Activated CD8-positive, alpha-beta memory T cell treated with anti-CD3 and anti-CD28 coated beads for 36 hours (primary cell): ENCODE measurements around the gene C3AR1. TPM values are rescaled to one million over a fixed set of nuclear protein-coding genes. Genes with fewer than 3 reads are reported as not detected.
"Not testable (repeated sequence)": the region's sequence is repeated elsewhere in the genome, so short reads cannot be mapped to it uniquely, and the experiment has no call there.

Experiments used
- CTCF ChIA-PET: fragments of 350-600 bp; sonication (Branson Sonifier 250); formaldehyde crosslinking; loops from one replicate; lab custom pipeline; 2021; ENCODE audit warnings: antibody characterized with exemption; lab: Charles Lee
- POLR2A ChIA-PET: fragments of 350-600 bp; sonication (Branson Sonifier 250); formaldehyde crosslinking; loops from one replicate; lab custom pipeline; 2021; ENCODE audit warnings: antibody characterized with exemption; lab: Charles Lee
- total RNA-seq, 2 experiments: library from RNA; stranded (reverse); gene quantifications; one replicate each; pipeline ENCODE4 v1.2.3, GENCODE V29; 2021

Gene C3AR1
- total RNA-seq = 1 to 10 TPM in 1 of 2 experiments, under 1 TPM in 1; 0.80 to 1.1 TPM

- ChIA-PET POLR2A (no interaction called here), CTCF (interaction anchor here (1.1 to 1.5 kb wide), 2 partner anchors 12 kb away, joined by 4 to 6 read pairs; no protein-coding TSS in a partner anchor)
Observed at GRCh38 chr12:8065991-8066594, at the start of gene C3AR1. C3AR1 (minus strand) TSS chr12:8066359; CDS start chr12:8060185, 6,174 bp downstream.

DNA sequence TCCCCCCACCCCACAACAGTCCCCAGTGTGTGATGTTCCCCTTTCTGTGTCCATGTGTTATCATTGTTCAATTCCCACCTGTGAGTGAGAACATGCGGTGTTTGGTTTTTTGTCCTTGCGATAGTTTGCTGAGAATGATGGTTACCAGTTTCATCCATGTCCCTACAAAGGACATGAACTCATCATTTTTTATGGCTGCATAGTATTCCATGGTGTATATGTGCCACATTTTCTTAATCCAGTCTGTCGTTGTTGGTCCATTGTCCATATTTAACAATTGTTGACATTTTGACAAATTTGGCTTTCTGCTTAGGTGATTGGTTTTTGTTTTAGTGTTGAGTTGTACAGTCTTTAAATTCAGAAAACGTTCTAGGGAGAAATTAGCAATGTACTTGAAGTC, 47.0 kb upstream of the C3AR1 start:
- CTCF ChIA-PET, POLR2A ChIA-PET: not testable (repeated sequence)

- ChIA-PET POLR2A (interaction anchor here (0.5 kb wide), 1 partner anchor 133 kb away, joined by 5 read pairs; no protein-coding TSS in a partner anchor), CTCF (interaction anchor here (0.8 to 1.0 kb wide), 2 partner anchors 25 to 122 kb away, joined by 3 to 4 read pairs; no protein-coding TSS in a partner anchor)
Observed at GRCh38 chr12:8108808-8109398, 42.7 kb upstream of the C3AR1 start.

GRCh38 chr12:8099235-8099634, 33.1 kb upstream of the C3AR1 start:
- CTCF ChIA-PET = no interaction called here
- POLR2A ChIA-PET = no interaction called here

- ChIA-PET CTCF (no interaction called here), POLR2A (no interaction called here)
Observed at GRCh38 chr12:8096281-8096915, 30.2 kb upstream of the C3AR1 start.

- POLR2A ChIA-PET = no interaction called here
- CTCF ChIA-PET = no interaction called here
Observed at GRCh38 chr12:8093291-8093690, 27.1 kb upstream of the C3AR1 start.

DNA sequence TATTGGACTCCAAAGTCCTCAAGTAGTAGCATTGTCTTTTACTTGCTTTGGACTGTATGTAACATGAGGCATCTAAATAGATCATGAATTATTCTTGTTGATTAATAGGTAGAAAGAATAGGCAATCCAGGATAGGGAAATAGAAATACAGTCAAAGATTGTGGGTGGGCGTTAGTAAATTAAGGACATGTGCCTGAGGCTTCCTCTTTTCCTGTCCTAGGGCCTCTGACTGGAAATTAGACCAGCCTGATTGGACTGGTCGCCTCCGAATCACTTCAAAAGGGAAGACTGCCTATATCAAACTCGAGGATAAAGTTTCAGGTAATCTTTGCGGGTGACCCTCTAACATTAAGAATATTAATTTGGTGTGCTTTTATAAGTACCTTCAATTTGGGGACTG, 23.6 kb upstream of the C3AR1 start:
- ChIA-PET POLR2A (no interaction called here), CTCF (no interaction called here)

DNA sequence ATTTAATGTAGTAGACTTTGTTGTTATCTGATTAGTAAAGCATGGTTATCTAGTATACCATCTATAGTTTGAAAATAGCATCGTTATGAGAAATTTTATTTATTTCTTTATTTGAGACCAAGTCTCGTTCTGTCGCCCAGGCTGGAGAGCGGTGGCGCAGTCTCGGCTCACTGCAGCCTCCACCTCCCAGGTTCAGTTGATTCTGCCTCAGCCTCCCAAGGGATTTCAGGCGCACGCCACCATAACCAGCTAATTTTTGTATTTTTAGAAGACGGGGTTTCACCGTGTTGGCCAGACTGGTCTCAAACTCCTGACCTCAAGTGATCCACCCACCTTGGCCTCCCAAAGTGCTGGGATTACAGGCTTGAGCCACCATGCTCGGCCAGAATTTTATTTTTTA, 23.1 kb upstream of the C3AR1 start:
- CTCF ChIA-PET = interaction anchor here (1.3 kb wide), 1 partner anchor 43 kb away, joined by 4 read pairs; no protein-coding TSS in a partner anchor
- POLR2A ChIA-PET = not testable (repeated sequence)

GRCh38 chr12:8088574-8088973, 22.4 kb upstream of the C3AR1 start:
- POLR2A ChIA-PET = interaction anchor here (0.5 kb wide), 1 partner anchor 154 kb away, joined by 3 read pairs; no protein-coding TSS in a partner anchor
- CTCF ChIA-PET = interaction anchor here (1.3 kb wide), 1 partner anchor 43 kb away, joined by 4 read pairs; no protein-coding TSS in a partner anchor

DNA sequence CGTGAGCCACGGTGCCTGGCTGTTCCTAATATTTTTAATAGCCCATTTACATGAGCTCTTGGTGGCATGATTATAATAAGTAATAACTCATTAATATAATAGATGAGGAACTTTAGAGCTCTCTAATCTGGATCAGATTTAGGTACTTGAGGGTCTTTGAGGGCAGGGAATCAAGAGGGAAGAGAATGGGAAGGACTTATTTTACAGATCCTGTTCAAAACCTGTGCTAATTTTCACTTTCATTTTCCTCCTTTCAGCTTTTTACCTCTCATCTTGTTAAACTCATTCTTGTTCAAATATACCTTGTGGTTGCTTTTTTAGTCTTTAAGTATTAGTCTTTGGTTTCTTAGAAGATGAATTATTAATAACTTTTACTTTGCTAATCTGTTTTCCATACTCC, 21.5 kb upstream of the C3AR1 start:
- POLR2A ChIA-PET = no interaction called here

GRCh38 chr12:8084351-8084750, 18.2 kb upstream of the C3AR1 start:
- POLR2A ChIA-PET = interaction anchor here (0.9 kb wide), 1 partner anchor 166 kb away, joined by 6 read pairs; no protein-coding TSS in a partner anchor
- CTCF ChIA-PET = interaction anchor here (1.4 kb wide), 1 partner anchor 25 kb away, joined by 3 read pairs; no protein-coding TSS in a partner anchor

More for the DNA sequence above, 21.5 kb upstream of the C3AR1 start:
- CTCF ChIA-PET = no interaction called here

- CTCF ChIA-PET = interaction anchor here (0.7 to 1.1 kb wide), 3 partner anchors 37 to 149 kb away, joined by 3 to 5 read pairs (median 3); no protein-coding TSS in a partner anchor
- POLR2A ChIA-PET = interaction anchor here (0.8 to 1.2 kb wide), 3 partner anchors 98 to 148 kb away, joined by 3 to 4 read pairs (median 3); no protein-coding TSS in a partner anchor
Observed at GRCh38 chr12:8082808-8083100, 16.6 kb upstream of the C3AR1 start.

- POLR2A ChIA-PET = interaction anchor here (0.8 to 1.0 kb wide), 2 partner anchors 110 to 121 kb away, joined by 3 to 4 read pairs; no protein-coding TSS in a partner anchor
Observed at GRCh38 chr12:8081251-8081920, 15.2 kb upstream of the C3AR1 start.

DNA sequence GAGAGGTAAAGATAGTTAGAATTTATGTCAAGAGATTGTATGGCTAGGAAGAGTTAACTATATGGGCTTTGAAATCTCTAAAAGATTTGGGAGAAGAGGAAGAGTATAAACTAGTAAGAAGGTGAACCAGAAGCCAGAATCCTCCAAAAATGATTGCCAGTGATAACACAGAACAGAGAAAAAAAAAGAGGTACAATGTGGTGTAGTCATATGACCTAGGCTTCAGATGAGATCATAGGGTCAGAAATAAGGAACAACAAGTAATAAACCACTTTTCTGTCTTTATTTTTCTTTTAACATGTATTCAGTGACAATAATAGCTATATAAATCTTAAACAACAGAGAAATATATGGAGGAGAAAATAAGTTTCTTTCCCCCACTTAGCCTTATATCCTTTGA, 14.0 kb upstream of the C3AR1 start:
- CTCF ChIA-PET = interaction anchor here (4.8 kb wide), 1 partner anchor 34 kb away, joined by 40 read pairs; no protein-coding TSS in a partner anchor
- POLR2A ChIA-PET = no interaction called here

More at GRCh38 chr12:8081251-8081920, 15.2 kb upstream of the C3AR1 start:
- CTCF ChIA-PET = interaction anchor here (1.0 to 4.8 kb wide), 2 partner anchors 35 to 121 kb away, joined by 3 to 40 read pairs; no protein-coding TSS in a partner anchor

DNA sequence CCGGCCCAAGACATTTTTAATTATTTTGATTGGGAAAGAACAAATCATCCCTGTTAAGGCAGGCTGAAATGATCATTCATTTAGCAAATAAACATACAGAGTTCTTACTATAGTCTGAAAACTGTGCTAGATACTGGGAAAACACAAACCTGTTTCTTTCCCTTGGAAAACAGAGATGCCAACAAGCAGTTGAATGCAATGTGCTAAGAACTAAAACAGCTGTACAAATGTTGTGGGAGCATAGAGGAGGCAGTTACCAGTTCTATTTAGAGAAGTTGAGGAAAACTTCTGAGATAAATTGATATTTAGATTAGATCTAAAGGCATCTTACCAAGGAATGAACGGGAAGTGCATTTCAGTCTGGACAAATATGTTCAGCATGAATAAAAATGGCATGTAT, 12.8 kb upstream of the C3AR1 start:
- CTCF ChIA-PET = interaction anchor here (0.8 to 4.8 kb wide), 11 partner anchors 13 to 80 kb away, joined by 3 to 40 read pairs (median 5); partner anchors contain the start of genes C3AR1 and FOXJ2

DNA sequence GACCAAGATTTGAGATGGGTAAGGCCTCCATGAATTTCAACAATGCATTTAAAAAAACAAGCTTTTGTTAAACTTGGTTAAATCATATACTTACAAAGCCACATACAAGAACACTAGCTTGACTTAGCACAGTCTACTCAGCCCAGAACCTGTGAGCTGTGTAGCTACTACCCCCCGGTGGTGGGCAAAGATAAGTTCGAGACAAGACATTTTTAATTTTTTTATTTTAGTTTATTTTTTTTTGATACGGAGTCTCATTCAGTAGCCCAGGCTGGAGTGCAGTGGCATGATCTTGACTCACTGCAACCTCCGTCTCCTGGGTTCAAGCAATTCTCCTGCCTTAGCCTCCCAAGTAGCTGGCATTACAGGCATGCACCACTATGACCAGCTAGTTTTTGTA, 12.2 kb upstream of the C3AR1 start:
- ChIA-PET POLR2A (interaction anchor here (0.6 to 1.2 kb wide), 3 partner anchors 38 to 107 kb away, joined by 3 to 7 read pairs (median 4); no protein-coding TSS in a partner anchor), CTCF (interaction anchor here (0.7 to 4.8 kb wide), 12 partner anchors 8 to 146 kb away, joined by 3 to 40 read pairs (median 5); partner anchors contain the start of genes C3AR1 and FOXJ2)

More for the DNA sequence above, 12.8 kb upstream of the C3AR1 start:
- POLR2A ChIA-PET = interaction anchor here (0.5 to 1.2 kb wide), 2 partner anchors 52 to 394 kb away, joined by 3 to 7 read pairs; no protein-coding TSS in a partner anchor

DNA sequence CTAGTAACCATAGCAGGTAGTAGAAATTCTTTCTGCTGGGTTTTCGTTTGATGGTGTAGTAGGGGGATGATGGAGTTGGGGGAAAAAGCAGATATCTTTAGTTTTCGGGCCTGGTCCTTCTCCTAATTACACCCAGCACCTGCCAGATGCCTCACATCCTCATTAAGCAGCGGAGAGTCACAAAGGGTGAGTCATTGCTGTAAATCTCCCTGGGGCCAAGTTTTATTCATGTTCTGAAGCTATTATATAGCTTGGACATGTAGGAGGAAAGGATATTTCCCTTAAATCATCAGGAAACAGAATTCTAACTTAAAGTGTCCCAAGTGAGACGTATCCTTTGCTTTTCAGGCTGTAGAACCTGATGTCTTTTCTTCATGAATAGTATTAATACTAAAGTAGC, 11.0 kb upstream of the C3AR1 start:
- CTCF ChIA-PET = interaction anchor here (0.8 to 4.8 kb wide), 4 partner anchors 11 to 246 kb away, joined by 3 to 40 read pairs (median 8); partner anchors contain the start of gene C3AR1
- POLR2A ChIA-PET = interaction anchor here (1.1 kb wide), 1 partner anchor 18 kb away, joined by 3 read pairs; no protein-coding TSS in a partner anchor

DNA sequence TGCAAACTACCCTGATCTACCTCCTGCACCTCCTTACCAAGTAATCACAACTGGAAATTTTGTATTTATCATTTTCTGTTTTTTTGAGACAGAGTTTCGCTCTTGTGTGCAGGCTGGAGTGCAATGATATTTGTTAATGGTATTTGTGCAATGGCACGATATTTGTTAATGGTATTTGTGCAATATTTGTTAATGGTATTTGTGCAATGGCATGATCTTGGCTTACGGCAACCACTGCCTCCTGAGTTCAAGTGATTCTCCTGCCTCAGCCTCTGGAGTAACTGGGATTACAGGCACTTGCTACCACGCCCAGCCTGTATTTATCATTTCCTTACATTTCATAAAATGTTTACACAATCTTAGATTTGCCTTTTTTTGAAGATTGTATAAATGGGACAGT, 10.2 kb upstream of the C3AR1 start:
- ChIA-PET CTCF (interaction anchor here (0.8 to 4.8 kb wide), 2 partner anchors 30 to 245 kb away, joined by 3 to 40 read pairs; no protein-coding TSS in a partner anchor), POLR2A (no interaction called here)
